ENCODE data around the gene NELFCD.
"Not testable (repeated sequence)": the region's sequence is repeated elsewhere in the genome, so short reads cannot be mapped to it uniquely, and the experiment has no call there.

Gene NELFCD

GRCh38 chr20:59006864-59007664 is 26.0 kb downstream of the NELFCD start, which contains the start of gene CTSZ:
TSS of gene CTSZ (minus strand) at chr20:59007254. CDS start at chr20:59007128, 126 bp downstream.
- no peak for TF ChIP-seq CTCF (IDR thresholded peaks at IDR 0.05; ENCODE audit: low read depth, low read length)
- peak within 1 kb of the TSS; percentile 77 for H3K4me3 ChIP-seq (ENCODE audit: low read depth, low read length)

DNA sequence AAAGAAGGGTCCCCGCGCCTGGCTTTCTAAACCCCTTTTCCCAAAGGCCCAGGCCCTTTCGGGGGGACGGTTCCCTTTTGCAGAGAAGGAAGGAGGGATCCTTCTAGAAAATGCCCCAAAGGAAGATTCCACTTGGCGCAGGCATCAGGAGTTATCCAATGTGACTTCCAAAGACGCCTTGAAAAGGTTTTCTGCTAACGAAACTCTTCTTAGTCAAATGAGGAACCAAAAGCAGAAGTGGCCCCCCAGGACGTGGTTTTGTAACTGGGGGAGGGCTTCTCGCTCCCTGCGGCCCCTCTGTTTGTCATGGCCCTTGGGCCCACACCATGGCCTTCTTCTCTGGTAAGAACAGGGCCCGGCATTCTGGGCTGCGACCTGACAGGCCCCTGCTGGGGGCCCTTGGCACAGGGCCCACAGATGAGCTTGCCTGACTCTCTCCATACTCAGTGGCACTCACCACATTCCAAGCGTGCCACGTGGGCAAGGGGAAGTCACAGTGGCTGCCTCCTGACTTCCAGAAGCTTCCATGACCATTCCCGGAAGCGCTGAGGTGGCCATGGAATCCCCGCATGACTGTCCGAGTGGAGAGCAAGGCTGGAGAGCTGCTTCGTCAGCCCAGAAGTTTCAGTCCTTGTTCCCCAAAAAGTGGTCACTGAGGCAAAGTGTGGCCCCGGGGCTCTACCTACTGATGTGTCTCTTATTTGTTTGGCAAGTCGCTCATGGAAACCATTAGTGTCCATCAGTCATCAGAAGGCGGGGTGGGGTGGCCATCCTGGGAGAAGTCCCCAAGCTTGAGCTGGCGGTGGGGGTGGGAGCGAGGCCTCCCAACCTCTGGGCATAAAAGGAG is 26.8 kb downstream of the NELFCD start:
- peak overlapping the region; percentile 77 for H3K4me3 ChIP-seq (ENCODE audit: low read depth, low read length)
- TF ChIP-seq CTCF (IDR thresholded peaks at IDR 0.05; ENCODE audit: low read depth, low read length) = no peak

DNA sequence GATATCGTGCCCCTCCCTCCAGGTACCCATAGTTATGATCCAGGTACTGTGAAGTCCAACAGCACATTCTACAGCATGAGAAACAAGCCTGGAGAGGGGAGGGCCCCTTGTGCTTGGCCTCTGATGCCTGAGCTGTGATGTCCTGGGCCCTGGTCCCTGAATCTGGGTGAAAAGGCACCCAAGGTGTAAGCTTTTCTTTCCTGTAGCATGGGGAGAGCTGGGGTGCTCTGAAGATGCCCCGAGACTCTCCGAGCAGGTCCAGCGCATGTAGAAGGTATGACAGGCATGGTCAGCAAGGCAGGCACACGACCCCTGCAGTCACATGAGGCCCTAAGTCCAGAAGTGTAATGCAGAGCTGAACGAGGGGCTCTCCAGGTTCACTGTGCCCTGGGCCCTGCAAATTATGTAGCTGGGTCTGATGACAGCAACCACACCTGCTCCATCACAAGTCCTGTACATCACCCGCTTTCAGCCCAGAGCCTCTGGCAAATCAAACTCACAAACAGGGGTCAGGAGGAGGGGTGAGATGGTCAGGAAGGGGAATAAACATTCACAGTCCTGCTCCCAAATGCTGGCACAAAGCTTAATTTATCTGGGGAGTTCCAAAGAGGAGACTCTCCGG is 27.8 kb downstream of the NELFCD start:
- no peak for TF ChIP-seq CTCF (IDR thresholded peaks at IDR 0.05; ENCODE audit: low read depth, low read length)
- no peak overlapping the region for H3K4me3 ChIP-seq (ENCODE audit: low read depth, low read length)

DNA sequence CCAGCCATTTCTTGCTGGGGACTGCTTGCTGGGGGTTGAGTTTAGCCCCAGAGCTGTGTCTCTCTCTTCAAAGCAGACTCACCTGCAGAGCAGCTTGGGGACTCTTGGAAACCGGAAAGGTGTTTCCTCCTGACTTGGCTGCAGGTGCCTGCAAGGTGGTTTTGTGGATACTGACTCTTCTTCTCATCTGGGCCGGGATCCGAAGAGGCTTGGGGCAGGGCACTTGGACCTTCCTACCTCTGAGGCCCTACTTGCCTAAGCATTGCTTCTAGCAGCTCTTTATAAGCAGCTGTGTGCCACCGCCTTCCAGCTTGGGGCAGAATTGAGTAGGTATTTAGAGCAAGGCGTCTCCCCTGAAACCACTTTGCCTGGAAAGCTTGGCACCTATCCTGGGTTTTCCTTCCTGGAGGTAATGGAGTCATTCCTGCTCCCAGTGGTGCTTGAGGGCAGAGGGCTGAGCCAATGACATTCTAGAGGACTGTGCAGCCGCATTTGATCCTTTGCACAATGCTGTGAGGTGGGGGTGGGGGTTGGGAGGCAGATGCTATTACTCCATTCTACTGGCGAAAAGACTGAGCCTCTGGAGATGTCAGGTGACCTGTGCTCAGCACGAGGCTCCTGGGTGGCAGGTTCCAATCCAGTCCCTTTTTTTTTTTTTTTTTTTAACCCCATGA is 29.4 kb downstream of the NELFCD start:
- TF ChIP-seq CTCF (IDR thresholded peaks at IDR 0.05; ENCODE audit: low read depth, low read length) = no peak

DNA sequence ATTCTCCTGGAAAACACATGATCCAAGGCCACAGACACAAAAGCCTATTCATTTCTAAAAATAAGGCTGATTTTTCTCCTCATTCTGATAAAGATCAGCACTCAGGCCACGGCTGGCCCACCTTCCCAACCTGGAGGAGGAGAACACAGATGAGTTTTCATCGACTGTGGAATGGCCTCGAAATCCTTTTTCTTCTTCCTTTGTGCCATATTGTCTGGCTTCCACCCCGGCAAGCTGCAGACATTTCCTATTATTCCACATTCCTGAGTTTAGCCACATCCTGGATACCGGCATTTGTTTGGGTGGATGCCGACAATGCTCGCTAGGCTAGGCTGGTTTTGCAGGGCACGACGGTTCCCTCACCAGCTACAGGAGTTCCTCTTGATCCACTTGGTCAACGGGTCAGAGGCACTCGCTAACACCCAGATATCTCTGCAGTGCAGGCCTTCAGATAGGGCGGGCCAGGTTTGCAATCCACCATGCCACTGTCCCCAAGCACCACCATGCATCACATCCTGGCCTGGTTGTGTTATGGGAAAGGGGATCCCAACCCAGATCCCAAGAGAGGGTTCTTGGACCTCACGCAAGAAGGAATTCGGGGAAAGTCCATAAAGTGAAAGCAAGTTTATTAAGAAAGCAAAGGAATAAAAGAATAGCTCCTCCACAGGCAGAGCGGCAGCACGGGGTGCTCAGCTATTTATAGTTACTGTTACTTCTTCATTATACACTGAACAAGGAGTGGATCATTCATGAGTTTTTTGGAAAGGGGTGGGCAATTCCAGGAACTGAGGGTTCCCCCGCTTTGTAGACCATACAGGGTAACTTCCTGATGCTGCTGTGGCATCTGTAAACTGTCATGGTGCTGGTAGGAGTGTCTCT is 30.2 kb downstream of the NELFCD start:
- no peak overlapping the region for H3K4me3 ChIP-seq (ENCODE audit: low read depth, low read length)
- no peak for TF ChIP-seq CTCF (IDR thresholded peaks at IDR 0.05; ENCODE audit: low read depth, low read length)

More for the DNA sequence above, 29.4 kb downstream of the NELFCD start:
- H3K4me3 ChIP-seq (ENCODE audit: low read depth, low read length) = no peak overlapping the region

DNA sequence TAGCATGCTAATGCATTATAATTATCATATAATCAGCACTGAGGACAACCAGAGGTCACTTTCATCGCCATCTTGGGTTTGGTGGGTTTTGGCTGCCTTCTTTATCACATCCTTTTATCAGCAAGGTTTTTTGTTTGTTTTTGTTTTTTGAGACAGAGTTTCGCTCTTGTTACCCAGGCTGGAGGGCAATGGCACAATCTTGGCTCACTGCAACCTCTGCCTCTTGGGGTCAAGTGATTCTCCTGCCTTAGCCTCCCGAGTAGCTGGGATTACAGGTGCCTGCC is 30.8 kb downstream of the NELFCD start:
- not testable (repeated sequence) for H3K4me3 ChIP-seq (ENCODE audit: low read depth, low read length)

Data from WI38 (cell line).